ENCODE data around the gene TAS1R3.

The TAS1R3 gene

DNA sequence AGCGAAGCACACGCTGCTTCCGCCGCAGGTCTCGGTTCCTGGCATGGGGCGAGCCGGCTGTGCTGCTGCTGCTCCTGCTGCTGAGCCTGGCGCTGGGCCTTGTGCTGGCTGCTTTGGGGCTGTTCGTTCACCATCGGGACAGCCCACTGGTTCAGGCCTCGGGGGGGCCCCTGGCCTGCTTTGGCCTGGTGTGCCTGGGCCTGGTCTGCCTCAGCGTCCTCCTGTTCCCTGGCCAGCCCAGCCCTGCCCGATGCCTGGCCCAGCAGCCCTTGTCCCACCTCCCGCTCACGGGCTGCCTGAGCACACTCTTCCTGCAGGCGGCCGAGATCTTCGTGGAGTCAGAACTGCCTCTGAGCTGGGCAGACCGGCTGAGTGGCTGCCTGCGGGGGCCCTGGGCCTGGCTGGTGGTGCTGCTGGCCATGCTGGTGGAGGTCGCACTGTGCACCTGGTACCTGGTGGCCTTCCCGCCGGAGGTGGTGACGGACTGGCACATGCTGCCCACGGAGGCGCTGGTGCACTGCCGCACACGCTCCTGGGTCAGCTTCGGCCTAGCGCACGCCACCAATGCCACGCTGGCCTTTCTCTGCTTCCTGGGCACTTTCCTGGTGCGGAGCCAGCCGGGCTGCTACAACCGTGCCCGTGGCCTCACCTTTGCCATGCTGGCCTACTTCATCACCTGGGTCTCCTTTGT lies 2.6 kb downstream of the TAS1R3 start:
- no peak for DNase-seq (ENCODE audit: extremely low spot score)
- CTCF ChIA-PET = no interaction called here
- TF ChIP-seq CTBP1 (IDR thresholded peaks at IDR 0.05; ENCODE audit: borderline replicate concordance) = no peak
- TF ChIP-seq ARNT (IDR thresholded peaks at IDR 0.05) = no peak
- TF ChIP-seq NFRKB (IDR thresholded peaks at IDR 0.05) = no peak
- POLR2A ChIA-PET = no interaction called here

DNA sequence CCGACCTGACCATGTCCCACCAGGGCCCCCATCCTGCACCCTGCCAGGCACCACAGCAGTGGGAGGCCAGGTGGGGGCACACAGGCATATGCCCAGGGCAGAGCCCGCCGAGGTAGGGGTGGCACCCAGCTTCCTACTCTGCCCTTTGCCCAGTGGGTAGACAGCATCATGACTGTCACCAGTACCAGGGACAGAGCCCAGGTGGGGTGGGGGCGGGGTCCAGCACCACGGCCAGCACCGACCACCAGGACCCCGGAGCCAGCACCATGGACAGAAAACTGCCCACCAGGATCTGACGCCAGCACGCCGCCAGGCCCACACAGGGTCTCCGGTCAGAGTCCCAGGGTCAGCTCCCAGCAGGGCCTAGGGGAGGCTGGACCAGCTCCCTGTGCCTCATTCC lies 3.8 kb downstream of the TAS1R3 start:
- DNase-seq (ENCODE audit: extremely low spot score) = no peak
- TF ChIP-seq ELF4 (IDR thresholded peaks at IDR 0.05) (no peak), L3MBTL2 (conservative IDR thresholded peaks at IDR 0.05) (no peak), FOXA1 (IDR thresholded peaks at IDR 0.05) (no peak), ZNF384 (IDR thresholded peaks at IDR 0.05) (no peak), LEF1 (IDR thresholded peaks at IDR 0.05; ENCODE audit: borderline replicate concordance) (no peak), NFRKB (IDR thresholded peaks at IDR 0.05) (no peak), CTBP1 (IDR thresholded peaks at IDR 0.05; ENCODE audit: borderline replicate concordance) (no peak)
- TF ChIP-seq, protein P1, sequence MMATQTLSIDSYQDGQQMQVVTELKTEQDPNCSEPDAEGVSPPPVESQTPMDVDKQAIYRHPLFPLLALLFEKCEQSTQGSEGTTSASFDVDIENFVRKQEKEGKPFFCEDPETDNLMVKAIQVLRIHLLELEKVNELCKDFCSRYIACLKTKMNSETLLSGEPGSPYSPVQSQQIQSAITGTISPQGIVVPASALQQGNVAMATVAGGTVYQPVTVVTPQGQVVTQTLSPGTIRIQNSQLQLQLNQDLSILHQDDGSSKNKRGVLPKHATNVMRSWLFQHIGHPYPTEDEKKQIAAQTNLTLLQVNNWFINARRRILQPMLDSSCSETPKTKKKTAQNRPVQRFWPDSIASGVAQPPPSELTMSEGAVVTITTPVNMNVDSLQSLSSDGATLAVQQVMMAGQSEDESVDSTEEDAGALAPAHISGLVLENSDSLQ (IDR thresholded peaks at IDR 0.05) = no peak
- ChIA-PET CTCF (interaction anchor here (0.7 kb wide), 1 partner anchor 214 kb away, joined by 3 read pairs; no protein-coding TSS in a partner anchor), POLR2A (interaction anchor here (1.2 kb wide), 1 partner anchor 13 kb away, joined by 5 read pairs; no protein-coding TSS in a partner anchor)

DNA sequence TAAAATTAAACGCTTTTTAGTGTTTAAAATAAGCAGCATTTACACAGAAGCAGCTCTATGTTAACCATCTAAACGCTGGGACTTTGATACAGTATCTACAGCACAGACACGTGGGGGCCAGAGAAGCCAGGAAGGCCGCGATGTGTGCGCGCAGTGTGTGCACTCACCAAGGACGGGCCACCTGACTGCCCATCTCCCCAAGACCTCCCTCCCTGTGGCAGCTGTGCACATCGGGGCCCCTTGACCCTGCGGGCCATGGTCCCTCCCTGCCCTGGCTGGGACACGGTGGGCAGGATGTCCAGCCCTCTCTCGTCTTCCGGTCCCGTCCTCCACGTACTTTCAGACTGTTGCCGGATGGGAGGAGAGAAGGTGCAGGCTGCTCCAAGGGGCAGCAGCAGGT lies 4.2 kb downstream of the TAS1R3 start:
- CTCF ChIA-PET = interaction anchor here (0.6 to 0.7 kb wide), 2 partner anchors 14 to 213 kb away, joined by 3 read pairs; no protein-coding TSS in a partner anchor
- POLR2A ChIA-PET = interaction anchor here (1.2 kb wide), 1 partner anchor 13 kb away, joined by 5 read pairs; no protein-coding TSS in a partner anchor
- no peak for TF ChIP-seq ARNT (IDR thresholded peaks at IDR 0.05)
- TF ChIP-seq NFRKB (IDR thresholded peaks at IDR 0.05) = no peak
- no peak for TF ChIP-seq CTBP1 (IDR thresholded peaks at IDR 0.05; ENCODE audit: borderline replicate concordance)
- DNase-seq (ENCODE audit: extremely low spot score) = no peak

DNA sequence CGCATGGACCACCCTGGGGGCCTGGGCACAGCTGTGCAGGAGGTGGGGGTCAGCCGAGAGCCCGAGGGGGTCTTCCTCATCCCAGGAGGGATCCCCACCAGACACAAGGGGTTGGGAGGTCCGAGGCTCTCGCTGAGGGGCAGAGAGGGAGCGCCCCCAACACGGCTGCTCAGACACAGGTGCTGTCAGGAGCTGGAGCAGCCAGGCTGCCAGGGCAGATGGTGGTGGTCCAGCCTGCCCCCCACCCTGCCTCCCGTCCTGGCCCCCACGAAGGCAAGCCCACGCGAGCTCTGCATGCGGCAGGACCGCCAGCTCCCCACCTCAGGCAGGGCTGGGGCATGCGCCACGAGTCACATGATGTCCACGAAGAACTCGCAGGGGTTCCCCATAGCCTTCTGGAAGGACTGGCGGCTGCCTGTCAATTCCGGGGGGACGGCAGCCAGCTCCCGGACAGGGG lies 4.7 kb downstream of the TAS1R3 start:
- ChIA-PET POLR2A (interaction anchor here (0.9 to 1.2 kb wide), 2 partner anchors 12 kb away, joined by 4 to 5 read pairs; no protein-coding TSS in a partner anchor), CTCF (interaction anchor here (0.6 kb wide), 1 partner anchor 15 kb away, joined by 3 read pairs; no protein-coding TSS in a partner anchor)
- no peak for DNase-seq (ENCODE audit: extremely low spot score)
- TF ChIP-seq ARNT (IDR thresholded peaks at IDR 0.05) (no peak), LEF1 (IDR thresholded peaks at IDR 0.05; ENCODE audit: borderline replicate concordance) (no peak), BHLHE40 (IDR thresholded peaks at IDR 0.05; ENCODE audit: borderline replicate concordance) (no peak), NFRKB (IDR thresholded peaks at IDR 0.05) (no peak), SP1 (IDR thresholded peaks at IDR 0.05) (no peak), ZNF384 (IDR thresholded peaks at IDR 0.05) (no peak), SUZ12 (IDR thresholded peaks at IDR 0.05) (no peak), FOXK2 (IDR thresholded peaks at IDR 0.05) (no peak), L3MBTL2 (conservative IDR thresholded peaks at IDR 0.05) (no peak)

DNA sequence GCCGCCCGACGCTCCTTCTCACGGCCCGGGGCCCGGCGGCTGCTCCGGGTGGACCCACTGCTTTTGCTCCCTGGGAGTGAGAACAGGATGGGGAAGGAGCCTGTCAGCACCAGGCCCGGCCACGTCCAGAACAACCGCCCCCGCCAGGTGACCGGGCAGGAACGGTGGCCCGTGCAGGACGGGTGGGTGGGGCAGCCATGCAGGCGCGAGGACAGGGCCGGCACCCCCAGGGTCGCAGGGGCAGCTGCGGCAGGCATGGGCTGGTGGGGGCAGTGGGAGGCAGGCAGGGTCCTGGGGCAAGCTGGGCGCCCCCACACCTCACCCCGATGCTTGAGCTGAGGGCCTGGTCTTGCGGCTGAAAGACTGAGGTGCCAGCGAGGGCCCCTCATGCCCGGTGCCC lies 5.4 kb downstream of the TAS1R3 start:
- TF ChIP-seq SP1 (IDR thresholded peaks at IDR 0.05) (no peak), FOXM1 (IDR thresholded peaks at IDR 0.05; ENCODE audit: borderline replicate concordance) (no peak), CTBP1 (IDR thresholded peaks at IDR 0.05; ENCODE audit: borderline replicate concordance) (no peak), FOXK2 (IDR thresholded peaks at IDR 0.05) (no peak), ELF4 (IDR thresholded peaks at IDR 0.05) (no peak)
- ChIA-PET POLR2A (interaction anchor here (0.9 kb wide), 1 partner anchor 11 kb away, joined by 4 read pairs; no protein-coding TSS in a partner anchor), CTCF (no interaction called here)
- no peak for DNase-seq (ENCODE audit: extremely low spot score)

DNA sequence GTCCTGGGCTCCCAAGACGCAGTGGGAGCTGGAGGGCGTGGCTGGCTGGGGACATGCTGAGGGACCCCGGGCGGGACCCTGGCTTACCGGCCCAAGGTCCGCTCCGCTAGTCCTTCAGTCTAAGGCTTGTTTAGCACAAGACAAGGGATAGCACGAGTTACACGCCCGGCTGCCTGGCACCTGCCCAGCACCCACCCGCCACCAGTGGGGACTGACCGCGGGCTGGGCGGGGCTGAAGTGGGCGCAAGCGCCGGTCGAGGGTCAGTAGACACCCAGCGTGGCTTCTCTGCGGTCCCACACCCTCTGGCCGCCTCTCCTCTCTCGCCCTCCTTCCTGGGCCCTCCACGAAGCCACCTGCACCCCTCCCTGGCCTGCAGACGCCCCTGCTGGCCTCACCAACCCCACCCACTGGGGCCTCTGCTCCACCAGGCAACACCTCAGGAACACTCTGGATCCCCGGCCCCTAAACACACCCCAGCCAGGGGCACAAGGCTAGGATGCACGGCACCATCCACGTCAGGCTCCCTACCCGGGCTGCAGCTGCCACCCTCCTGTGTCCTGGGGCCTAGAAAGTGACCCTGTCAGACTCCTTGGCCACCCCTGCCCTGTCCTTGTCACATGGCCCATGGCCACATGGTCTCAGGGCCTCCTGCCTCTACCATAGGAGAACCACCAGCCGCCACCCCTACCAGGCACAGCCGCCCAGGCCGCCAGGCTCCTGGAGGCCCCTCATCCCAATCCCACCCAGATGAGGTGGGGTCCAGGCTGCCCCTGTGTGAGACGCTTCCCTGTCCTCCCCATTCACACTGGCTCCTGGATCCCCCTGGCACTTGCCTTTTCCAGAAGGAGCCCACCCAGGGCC lies 6.1 kb downstream of the TAS1R3 start:
- no peak for DNase-seq (ENCODE audit: extremely low spot score)
- CTCF ChIA-PET = no interaction called here
- POLR2A ChIA-PET = interaction anchor here (0.9 to 1.1 kb wide), 2 partner anchors 10 to 11 kb away, joined by 3 to 4 read pairs; no protein-coding TSS in a partner anchor
- TF ChIP-seq ZNF384 (IDR thresholded peaks at IDR 0.05) (no peak), TARDBP (IDR thresholded peaks at IDR 0.05) (no peak), FOXK2 (IDR thresholded peaks at IDR 0.05) (no peak), BHLHE40 (IDR thresholded peaks at IDR 0.05; ENCODE audit: borderline replicate concordance) (no peak), LEF1 (IDR thresholded peaks at IDR 0.05; ENCODE audit: borderline replicate concordance) (no peak), L3MBTL2 (conservative IDR thresholded peaks at IDR 0.05) (no peak), ELF4 (IDR thresholded peaks at IDR 0.05) (no peak)

DNA sequence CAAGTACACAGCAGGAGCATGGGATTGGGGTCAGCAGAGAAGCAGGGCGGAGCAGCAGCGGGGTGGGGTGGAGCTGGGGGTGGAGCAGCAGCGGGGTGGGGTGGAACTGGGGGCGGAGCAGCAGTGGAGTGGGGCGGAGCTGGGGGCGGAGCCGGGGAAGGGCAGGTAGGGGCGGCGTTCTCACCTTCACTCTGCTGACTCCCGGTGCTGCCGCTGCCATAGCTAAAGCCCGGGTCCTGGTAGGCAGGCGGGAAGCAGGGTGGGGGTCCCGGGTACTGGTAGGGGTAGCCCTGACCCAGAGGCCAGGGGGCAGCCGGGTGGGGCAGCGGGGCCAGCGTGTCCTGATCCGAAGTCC lies 6.7 kb downstream of the TAS1R3 start:
- CTCF ChIA-PET = no interaction called here
- POLR2A ChIA-PET = interaction anchor here (1.1 kb wide), 1 partner anchor 10 kb away, joined by 3 read pairs; no protein-coding TSS in a partner anchor
- TF ChIP-seq LEF1 (IDR thresholded peaks at IDR 0.05; ENCODE audit: borderline replicate concordance) = no peak
- TF ChIP-seq SUZ12 (IDR thresholded peaks at IDR 0.05) = no peak
- TF ChIP-seq TARDBP (IDR thresholded peaks at IDR 0.05) = no peak
- no peak for TF ChIP-seq ZNF384 (IDR thresholded peaks at IDR 0.05)
- no peak for TF ChIP-seq FOXA1 (IDR thresholded peaks at IDR 0.05)
- no peak for TF ChIP-seq CTBP1 (IDR thresholded peaks at IDR 0.05; ENCODE audit: borderline replicate concordance)
- no peak for TF ChIP-seq L3MBTL2 (conservative IDR thresholded peaks at IDR 0.05)
- TF ChIP-seq SP1 (IDR thresholded peaks at IDR 0.05) = no peak
- no peak for TF ChIP-seq ELF4 (IDR thresholded peaks at IDR 0.05)
- TF ChIP-seq BHLHE40 (IDR thresholded peaks at IDR 0.05; ENCODE audit: borderline replicate concordance) = no peak
- TF ChIP-seq ARNT (IDR thresholded peaks at IDR 0.05) = no peak
- no peak for TF ChIP-seq NFRKB (IDR thresholded peaks at IDR 0.05)
- no peak for TF ChIP-seq FOXK2 (IDR thresholded peaks at IDR 0.05)
- TF ChIP-seq, protein P1 (IDR thresholded peaks at IDR 0.05) = no peak
- TF ChIP-seq FOXM1 (IDR thresholded peaks at IDR 0.05; ENCODE audit: borderline replicate concordance) = no peak
- no peak for TF ChIP-seq HDGF (IDR thresholded peaks at IDR 0.05; ENCODE audit: borderline replicate concordance)
- peak; percentile 61 for DNase-seq (ENCODE audit: extremely low spot score)
